OCI-LY7 (cell line): Measurements from ENCODE around the gene SURF4.

Source experiments
- EZH2phosphoT487 ChIP-seq: fragments of 200-600 bp; sonication (generic); IDR thresholded peaks from 2 replicates; pipeline ENCODE4 v1.6.1; 2018; ENCODE audit warnings: low read depth, borderline replicate concordance, mild to moderate bottlenecking, mixed run types, antibody characterized with exemption, low read length, moderate library complexity, mixed read lengths
- TF ChIP-seq, protein P1 (sequence below): fragments of 200-600 bp; sonication (generic); conservative IDR thresholded peaks from 2 replicates; pipeline ENCODE4 v1.5.1; 2014; ENCODE audit warnings: mild to moderate bottlenecking, antibody characterized with exemption, low read length, moderate library complexity, mixed read lengths

DNA sequence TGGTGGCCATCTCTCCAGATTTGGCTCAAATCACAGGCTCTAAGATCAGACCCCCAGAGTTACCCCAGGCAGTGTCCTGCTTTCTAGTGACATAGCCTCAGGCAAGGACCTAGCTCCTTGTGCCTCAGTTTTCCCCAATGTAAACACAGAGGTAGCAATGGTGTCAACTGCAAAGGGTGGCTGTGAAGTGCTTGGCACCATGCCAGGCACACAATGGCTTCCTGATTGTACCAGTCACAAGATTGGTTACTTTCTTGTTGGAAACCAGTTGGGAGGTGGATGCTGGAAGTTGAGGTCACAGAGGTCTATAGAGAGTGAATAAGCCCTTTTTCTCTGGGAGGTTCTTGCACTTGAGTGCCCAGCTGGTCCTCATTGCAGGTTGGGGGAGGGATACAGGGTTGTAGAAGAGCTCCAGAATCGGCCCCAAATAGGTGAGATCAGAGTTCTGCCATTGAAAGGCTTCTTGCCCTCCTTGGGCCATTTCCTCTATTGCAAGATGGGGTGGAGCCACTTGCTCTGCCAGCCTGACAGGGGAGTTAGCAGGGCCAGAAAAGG, 2.6 kb upstream of the SURF4 start:
- TF ChIP-seq, protein P1, sequence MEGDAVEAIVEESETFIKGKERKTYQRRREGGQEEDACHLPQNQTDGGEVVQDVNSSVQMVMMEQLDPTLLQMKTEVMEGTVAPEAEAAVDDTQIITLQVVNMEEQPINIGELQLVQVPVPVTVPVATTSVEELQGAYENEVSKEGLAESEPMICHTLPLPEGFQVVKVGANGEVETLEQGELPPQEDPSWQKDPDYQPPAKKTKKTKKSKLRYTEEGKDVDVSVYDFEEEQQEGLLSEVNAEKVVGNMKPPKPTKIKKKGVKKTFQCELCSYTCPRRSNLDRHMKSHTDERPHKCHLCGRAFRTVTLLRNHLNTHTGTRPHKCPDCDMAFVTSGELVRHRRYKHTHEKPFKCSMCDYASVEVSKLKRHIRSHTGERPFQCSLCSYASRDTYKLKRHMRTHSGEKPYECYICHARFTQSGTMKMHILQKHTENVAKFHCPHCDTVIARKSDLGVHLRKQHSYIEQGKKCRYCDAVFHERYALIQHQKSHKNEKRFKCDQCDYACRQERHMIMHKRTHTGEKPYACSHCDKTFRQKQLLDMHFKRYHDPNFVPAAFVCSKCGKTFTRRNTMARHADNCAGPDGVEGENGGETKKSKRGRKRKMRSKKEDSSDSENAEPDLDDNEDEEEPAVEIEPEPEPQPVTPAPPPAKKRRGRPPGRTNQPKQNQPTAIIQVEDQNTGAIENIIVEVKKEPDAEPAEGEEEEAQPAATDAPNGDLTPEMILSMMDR = no peak
- no peak for TF ChIP-seq EZH2phosphoT487
